Activated CD4-positive, alpha-beta T cell treated with anti-CD3 and anti-CD28 coated beads, Interleukin-2, amount 10 ng/mL, durations not matched to agents 24 days and 14 days (primary cell): ENCODE results near the gene CREB5. TPM values are rescaled to one million over a fixed set of nuclear protein-coding genes. Genes with fewer than 3 reads are reported as not detected.

Experiments used
- DNase-seq: peaks from one replicate; pipeline ENCODE4 v3.0.0; 2022
- H3K27ac Mint-ChIP-seq: one replicate; pipeline ENCODE4 v1.8.0; 2022; ENCODE audit warnings: mild to moderate bottlenecking, mixed read lengths
- H3K27me3 Mint-ChIP-seq: one replicate; pipeline ENCODE4 v1.8.0; 2022; ENCODE audit warnings: mixed read lengths
- H3K36me3 Mint-ChIP-seq: one replicate; pipeline ENCODE4 v1.8.0; 2022; ENCODE audit warnings: low read depth, mild to moderate bottlenecking, mixed read lengths
- H3K4me1 Mint-ChIP-seq: one replicate; pipeline ENCODE4 v1.8.0; 2021; ENCODE audit warnings: mixed read lengths
- H3K4me3 Mint-ChIP-seq: one replicate; pipeline ENCODE4 v1.8.0; 2022; ENCODE audit warnings: mild to moderate bottlenecking, moderate library complexity, mixed read lengths
- H3K9me3 Mint-ChIP-seq: one replicate; pipeline ENCODE4 v1.8.0; 2021; ENCODE audit warnings: mixed read lengths
- intact Hi-C: fragments of 100-400 bp; cut with micrococcal nuclease; formaldehyde crosslinking; loops from one replicate; pipeline ENCODE4 v1.15.1; 2023
- total RNA-seq: library from RNA; stranded (reverse); gene quantifications from 2 replicates; pipeline ENCODE4 v1.2.3, GENCODE V29; 2022

CREB5 gene
- total RNA-seq, 1 donor from 2014 or later = not detected

DNA sequence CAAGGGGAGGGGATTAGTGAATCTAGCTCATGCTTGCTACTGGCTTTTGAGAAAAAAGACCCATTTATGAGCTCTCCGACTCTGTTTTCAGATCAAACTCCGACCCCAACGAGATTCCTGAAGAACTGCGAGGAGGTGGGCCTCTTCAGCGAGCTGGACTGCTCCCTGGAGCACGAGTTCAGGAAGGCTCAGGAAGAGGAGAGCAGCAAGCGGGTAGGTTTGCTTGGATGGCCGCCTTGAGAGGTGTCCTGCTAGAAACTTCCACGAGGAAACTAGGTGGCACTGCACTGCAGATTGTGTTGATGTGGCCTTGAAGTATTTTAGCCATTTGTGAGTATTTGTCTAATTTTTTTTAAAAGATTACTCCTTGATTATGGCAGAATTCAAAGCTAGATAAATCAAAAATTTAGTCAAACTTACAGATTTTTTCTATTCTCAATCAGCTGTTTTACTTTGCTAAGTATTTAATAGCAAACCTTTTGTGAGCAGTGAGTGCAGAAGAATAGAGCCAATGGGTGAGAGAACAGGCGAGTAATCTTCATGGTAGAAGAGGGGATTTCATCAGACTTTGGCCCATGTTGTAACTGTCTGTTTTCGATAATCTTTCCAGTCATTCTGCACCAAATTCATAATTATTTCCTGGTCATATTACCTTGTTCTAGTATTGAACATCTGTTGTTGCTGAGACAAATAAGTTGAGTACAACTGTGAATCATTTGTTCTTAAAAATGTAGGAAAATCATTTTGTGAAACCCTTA, 95.4 kb downstream of the CREB5 start:
- Mint-ChIP-seq H3K9me3 (no peaks in the 10 kb centered on the region), H3K4me3 (no peak overlapping the region), H3K27ac (no peak overlapping the region), H3K4me1 (no peaks in the 10 kb centered on the region), H3K36me3 (no peaks in the 10 kb centered on the region), H3K27me3 (peaks cover 4% of the 10 kb centered on the region)
- intact Hi-C loops = no loop called here
- no peak for DNase-seq

DNA sequence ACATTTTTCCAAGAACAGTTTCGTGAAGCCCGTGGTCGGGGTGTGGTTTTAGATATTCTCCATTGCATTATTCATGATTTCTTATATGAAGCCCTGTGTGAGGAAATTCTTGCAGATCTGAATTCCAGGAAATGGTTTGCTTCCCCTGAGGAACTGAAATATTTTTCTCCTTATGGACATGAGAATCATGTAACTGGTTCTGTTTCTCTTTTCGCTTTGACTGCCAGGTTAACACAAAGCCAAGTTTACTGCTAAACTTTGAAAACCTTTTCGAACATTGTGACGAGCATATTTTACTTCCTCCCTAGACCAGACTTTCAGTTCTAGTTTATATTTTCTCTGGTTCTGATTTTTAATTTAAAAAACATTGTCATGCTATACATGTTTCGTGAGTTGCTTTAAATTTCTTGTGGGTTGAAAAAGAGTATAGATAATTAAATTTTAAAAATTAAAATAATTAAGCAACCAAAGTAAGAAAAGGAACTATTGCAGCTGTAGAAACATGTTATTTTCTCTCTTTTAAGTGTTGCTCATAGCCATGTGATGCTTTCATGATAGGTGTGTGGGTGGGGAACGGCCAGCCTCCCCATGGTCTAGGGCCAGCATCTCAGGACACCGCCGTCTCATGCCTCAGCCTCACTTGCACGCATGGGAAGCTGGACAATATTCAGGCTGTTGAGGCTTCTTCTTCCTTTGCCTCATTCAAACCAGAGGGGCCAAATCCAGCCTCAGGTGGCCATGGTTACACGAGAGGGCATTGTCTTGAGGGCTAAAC, 97.1 kb downstream of the CREB5 start:
- Mint-ChIP-seq H3K4me3 (no peak overlapping the region), H3K36me3 (no peaks in the 10 kb centered on the region), H3K4me1 (no peaks in the 10 kb centered on the region), H3K9me3 (no peaks in the 10 kb centered on the region), H3K27ac (no peak overlapping the region), H3K27me3 (peaks cover 3% of the 10 kb centered on the region)
- intact Hi-C loops = no loop called here
- DNase-seq = no peak

DNA sequence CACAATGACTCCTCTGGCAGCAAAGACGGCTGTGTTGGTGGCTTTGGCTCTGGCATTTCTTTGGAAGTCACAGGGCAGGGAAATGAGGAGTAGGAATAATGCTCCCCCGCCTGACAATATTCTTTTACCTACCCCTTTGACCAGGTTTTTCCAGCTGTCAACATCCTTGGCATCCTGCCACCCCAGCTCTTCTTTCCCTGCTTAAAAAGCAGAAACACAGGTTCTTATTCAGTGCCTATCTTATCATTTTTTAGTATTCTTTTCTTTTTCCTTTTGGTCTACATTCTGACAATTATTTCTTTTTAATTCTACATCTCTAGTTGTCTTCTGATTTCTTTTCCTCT, 97.7 kb downstream of the CREB5 start:
- Mint-ChIP-seq H3K4me3 (no peak overlapping the region), H3K27ac (no peak overlapping the region), H3K36me3 (no peaks in the 10 kb centered on the region), H3K9me3 (no peaks in the 10 kb centered on the region), H3K27me3 (peaks cover 3% of the 10 kb centered on the region), H3K4me1 (no peaks in the 10 kb centered on the region)
- intact Hi-C loops = no loop called here
- DNase-seq = no peak

DNA sequence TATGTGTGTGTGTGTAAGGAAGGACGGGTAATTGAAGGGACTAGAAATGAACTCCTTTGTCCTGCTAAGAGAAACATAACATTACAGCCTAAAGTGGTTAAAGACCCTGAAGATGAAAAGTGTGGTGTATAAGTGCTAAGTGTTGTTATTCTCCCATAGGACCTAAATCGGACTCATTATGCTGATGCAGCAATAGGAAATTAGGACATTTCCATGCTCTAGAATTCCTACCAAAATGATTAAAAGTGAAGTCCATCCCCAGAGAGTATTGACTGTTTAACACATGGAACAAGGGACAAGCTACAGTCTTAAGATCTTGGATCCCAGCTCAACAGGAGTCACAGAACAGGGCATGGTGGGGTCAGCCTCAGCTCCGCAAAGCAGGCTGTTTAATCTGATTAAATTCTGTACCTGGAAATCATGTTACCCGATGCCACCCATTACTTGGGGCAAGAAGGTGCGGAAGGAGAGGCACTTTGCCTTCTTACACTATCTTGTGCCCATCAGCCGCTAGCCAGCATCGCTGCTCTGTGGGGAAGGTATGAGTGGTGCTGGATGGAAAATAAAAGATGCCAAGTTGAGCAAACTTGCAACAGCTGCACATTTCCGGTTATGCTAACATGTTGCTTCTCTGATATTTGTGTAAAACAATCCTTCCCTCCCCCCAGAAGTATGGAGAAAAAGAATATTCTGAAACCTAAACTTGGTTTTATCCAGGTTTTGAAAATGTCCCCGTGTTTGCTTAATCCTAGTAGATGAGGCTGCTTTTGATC, 100.5 kb downstream of the CREB5 start:
- H3K9me3 Mint-ChIP-seq = no peaks in the 10 kb centered on the region
- H3K27ac Mint-ChIP-seq = no peak overlapping the region
- no peak overlapping the region for H3K4me3 Mint-ChIP-seq
- no peaks in the 10 kb centered on the region for H3K36me3 Mint-ChIP-seq
- DNase-seq = no peak
- intact Hi-C loops = no loop called here
- H3K4me1 Mint-ChIP-seq = no peaks in the 10 kb centered on the region
- H3K27me3 Mint-ChIP-seq = no peaks in the 10 kb centered on the region

DNA sequence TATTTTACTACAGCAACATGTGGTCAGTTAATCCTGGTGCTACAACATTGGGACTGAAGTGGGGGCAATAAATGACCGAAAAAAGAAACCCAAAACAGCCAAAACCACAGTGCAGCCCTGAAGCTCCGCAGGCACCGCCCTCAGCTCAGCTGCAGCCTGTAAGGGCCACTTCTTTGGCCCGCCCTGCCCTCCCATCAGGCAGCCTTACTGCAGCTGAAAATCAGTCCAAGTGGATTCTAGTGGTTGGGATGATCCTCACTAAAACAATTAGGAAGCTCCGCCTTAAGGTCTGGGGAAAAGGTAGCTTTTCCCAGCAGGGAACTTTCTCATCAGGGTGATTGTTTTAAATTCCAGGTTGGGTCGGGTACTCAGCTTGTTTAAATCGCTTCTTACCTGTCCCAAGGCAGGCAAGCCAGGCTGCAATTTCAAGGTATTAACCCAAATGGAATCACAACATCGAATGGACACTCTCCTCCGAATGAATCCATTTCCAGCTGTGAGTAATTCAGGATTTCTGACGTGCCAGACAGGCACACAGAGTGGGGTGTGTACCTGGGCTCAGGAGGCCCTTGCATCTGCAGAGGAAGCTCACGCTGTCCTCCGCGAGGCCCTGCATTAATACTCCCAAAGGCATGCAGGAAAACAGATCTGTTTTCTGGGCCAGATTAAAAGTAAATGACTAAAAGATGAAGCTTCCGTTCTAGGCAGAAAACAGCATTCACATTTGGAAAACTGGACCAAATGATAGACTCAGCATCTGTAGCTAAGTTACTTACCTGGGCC, 104.3 kb downstream of the CREB5 start:
- intact Hi-C loops = no loop called here
- Mint-ChIP-seq H3K4me1 (no peaks in the 10 kb centered on the region), H3K9me3 (no peaks in the 10 kb centered on the region), H3K36me3 (no peaks in the 10 kb centered on the region), H3K4me3 (no peak overlapping the region), H3K27me3 (no peaks in the 10 kb centered on the region), H3K27ac (no peak overlapping the region)
- no peak for DNase-seq

DNA sequence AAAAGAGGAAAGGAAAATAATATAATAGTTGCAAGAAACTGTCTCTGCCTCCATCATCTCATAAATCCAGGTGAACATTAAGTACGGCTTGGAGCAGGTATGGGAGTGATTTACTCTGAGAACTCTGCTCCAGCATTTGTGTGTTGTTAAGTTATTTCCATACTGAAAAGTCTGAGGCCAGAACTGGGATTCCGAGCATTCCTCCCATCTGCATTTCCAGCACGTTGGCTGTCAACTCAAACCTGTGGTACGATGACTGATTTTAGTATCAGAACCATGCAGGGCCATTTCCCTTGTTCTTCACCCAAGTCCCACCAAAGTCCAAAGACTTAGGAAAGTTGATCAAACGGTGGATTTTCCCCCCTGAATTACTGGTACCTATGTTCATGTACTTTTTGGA, 104.9 kb downstream of the CREB5 start:
- Mint-ChIP-seq H3K36me3 (no peaks in the 10 kb centered on the region), H3K4me3 (no peak overlapping the region), H3K9me3 (no peaks in the 10 kb centered on the region), H3K4me1 (no peaks in the 10 kb centered on the region), H3K27ac (no peak overlapping the region), H3K27me3 (no peaks in the 10 kb centered on the region)
- DNase-seq = no peak
- intact Hi-C loops = no loop called here

DNA sequence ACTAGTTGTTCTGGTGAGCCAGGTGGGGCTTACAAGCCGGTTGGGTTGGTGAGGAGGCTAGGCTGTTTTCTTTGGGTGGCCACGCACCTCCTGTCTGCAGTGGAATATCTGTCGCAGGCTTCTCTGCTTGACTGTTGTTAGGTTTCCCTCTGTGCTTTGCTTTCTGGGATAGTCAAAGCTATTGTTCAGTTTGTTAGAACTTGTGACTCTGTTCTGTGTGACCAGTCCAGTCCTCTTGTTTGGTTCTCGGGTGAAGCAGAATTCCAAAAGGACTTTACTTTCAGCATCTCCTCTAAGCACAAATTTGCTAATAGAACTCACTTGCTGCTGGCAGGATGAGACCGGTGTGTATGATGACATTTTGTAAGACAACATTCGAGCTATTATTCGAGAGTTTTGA, 105.3 kb downstream of the CREB5 start:
- no peak overlapping the region for H3K4me3 Mint-ChIP-seq
- H3K4me1 Mint-ChIP-seq = no peaks in the 10 kb centered on the region
- intact Hi-C loops = no loop called here
- DNase-seq = no peak
- H3K9me3 Mint-ChIP-seq = no peaks in the 10 kb centered on the region
- H3K27me3 Mint-ChIP-seq = no peaks in the 10 kb centered on the region
- H3K27ac Mint-ChIP-seq = no peak overlapping the region
- no peaks in the 10 kb centered on the region for H3K36me3 Mint-ChIP-seq

DNA sequence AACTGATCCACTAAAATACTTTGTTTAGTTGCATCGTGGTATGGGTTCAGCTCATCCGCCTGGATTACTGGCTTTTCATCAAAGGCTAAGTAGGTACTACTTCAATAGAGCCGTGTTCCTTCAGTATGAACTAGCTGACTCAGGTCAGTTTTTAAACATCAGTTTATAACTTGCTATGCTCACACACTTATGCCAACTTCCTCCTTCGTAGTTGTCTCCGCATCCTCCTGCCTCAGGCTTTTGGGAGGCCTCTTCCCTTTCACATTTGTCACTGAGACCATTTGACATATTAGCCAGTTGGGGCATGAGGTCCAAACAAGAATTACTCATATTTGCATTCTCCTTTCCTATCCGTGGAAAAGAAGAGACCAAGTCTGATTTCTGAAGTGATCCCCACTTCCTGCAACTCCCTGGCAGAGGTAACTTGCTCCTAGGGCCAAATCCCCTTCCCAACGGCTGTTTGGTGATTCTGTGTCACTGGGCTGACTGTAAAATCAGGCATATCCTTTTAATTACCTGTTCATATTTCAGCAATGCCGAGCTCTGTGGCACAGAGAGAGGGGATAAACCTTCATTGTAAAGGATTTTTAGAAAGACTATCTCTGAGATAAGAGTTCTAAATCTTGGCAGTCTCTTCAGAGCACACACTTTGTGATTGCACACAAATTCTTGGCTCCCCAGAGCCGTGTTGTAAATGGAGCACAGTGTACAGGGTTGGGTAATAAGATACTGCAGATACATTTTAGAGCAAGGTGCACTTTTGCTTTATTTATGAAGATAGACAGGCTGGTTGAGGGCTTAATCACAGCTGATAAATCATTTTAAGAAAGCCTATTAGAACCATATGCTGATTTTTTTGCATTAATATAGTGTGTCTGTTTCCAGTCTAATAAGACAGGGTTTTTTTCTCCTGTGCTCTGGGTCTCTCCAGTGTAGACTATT, 108.0 kb downstream of the CREB5 start:
- Mint-ChIP-seq H3K9me3 (no peaks in the 10 kb centered on the region), H3K27ac (no peak overlapping the region), H3K36me3 (no peaks in the 10 kb centered on the region), H3K4me3 (no peak overlapping the region), H3K27me3 (no peaks in the 10 kb centered on the region), H3K4me1 (no peaks in the 10 kb centered on the region)
- no peak for DNase-seq
- intact Hi-C loops = no loop called here

DNA sequence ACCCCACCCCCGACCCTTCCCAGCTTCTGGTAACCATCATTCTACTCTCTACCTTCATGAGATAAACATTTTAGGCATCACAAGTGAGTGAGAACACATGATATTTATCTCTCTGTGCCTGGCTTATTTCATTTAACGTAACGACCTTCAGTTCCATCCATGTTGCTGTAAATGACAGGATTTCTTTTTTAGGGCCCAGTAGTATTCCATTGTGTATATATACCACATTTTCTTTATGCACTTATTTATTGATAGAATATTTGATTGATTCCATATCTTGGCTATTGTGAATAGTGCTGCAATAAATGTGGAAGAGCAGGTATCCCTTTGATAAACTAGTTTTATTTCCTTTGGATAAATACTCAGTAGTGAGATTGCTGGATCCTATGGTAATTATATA, 112.7 kb downstream of the CREB5 start:
- H3K9me3 Mint-ChIP-seq = no peaks in the 10 kb centered on the region
- H3K27me3 Mint-ChIP-seq = no peaks in the 10 kb centered on the region
- intact Hi-C loops = no loop called here
- H3K27ac Mint-ChIP-seq = no peak overlapping the region
- DNase-seq = no peak
- no peaks in the 10 kb centered on the region for H3K4me1 Mint-ChIP-seq
- H3K36me3 Mint-ChIP-seq = no peaks in the 10 kb centered on the region
- no peak overlapping the region for H3K4me3 Mint-ChIP-seq

DNA sequence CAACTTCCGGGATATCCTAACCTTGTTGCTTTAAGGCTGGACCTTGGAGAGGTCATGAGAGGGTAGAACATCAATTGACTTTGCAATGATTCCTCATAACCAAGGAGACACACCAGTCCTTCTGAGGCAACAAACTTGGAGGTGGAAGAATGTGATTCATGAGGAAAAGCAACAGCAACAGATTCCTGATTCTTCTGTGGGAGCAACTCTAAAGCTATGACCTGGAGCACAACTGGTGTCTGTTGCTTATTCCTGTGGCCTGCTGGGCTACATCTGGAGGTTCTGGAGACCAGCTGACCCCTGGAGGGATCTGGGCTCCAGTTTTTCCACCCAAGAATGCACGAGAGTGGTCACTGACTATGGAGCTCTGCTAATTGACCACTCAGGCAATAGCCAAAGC, 116.6 kb downstream of the CREB5 start:
- Mint-ChIP-seq H3K4me3 (no peak overlapping the region), H3K36me3 (no peaks in the 10 kb centered on the region), H3K27me3 (no peaks in the 10 kb centered on the region), H3K27ac (no peak overlapping the region), H3K4me1 (no peaks in the 10 kb centered on the region), H3K9me3 (no peaks in the 10 kb centered on the region)
- DNase-seq = no peak
- intact Hi-C loops = no loop called here

DNA sequence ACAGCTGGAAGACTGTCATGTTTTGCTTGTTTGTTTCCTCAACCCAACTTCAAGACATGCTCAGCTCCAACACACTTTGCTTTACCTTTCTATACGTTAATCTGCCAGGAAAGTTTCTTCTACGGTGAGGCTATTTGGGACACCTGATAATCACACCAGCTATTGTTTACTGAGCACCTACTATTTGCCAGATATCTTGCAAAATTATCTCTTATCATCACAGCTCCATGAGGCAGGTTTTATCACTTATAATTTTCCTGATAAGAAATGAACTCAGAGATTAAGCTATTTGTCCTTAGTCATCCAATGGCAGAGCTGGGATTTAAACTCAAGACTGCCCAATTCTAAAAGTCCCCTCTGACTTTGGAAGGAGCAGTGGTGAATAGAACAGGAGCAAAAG, 117.4 kb downstream of the CREB5 start:
- H3K4me1 Mint-ChIP-seq = no peaks in the 10 kb centered on the region
- H3K9me3 Mint-ChIP-seq = no peaks in the 10 kb centered on the region
- H3K4me3 Mint-ChIP-seq = no peak overlapping the region
- no peaks in the 10 kb centered on the region for H3K36me3 Mint-ChIP-seq
- H3K27me3 Mint-ChIP-seq = no peaks in the 10 kb centered on the region
- no peak for DNase-seq
- no peak overlapping the region for H3K27ac Mint-ChIP-seq
- intact Hi-C loops = no loop called here

DNA sequence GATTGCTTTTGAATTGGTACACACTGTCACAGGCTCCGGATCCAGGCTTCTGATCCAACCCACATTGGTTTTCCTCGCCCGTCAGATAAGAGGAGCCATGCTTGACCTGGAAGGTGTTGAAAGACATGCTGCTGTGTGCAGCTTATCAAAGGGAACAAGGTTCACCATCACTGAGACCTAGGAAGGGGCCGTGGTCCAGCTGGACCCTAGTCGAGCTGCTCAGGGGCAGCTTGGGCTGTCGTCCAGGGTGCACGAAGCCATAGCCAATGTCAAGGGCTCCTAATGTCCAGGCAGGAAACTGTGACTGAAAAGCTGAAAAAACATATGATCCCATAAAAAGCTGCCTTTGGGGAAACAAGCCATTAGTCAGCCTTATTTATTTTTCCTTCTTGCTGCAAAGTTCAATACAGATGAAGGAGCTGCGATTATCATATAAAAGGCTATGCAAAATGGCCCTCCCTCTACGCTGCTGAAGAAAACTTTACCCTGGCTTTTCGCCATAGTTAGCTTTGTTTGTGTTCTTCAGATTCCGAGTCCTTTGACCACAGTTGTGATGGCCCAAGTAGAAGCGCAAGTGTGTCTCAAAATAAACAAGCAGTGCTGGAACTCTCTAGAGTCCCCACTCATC, 118.0 kb downstream of the CREB5 start:
- Mint-ChIP-seq H3K4me1 (no peaks in the 10 kb centered on the region), H3K27ac (no peak overlapping the region), H3K27me3 (no peaks in the 10 kb centered on the region), H3K4me3 (no peak overlapping the region), H3K36me3 (no peaks in the 10 kb centered on the region), H3K9me3 (no peaks in the 10 kb centered on the region)
- no peak for DNase-seq
- intact Hi-C loops = no loop called here

DNA sequence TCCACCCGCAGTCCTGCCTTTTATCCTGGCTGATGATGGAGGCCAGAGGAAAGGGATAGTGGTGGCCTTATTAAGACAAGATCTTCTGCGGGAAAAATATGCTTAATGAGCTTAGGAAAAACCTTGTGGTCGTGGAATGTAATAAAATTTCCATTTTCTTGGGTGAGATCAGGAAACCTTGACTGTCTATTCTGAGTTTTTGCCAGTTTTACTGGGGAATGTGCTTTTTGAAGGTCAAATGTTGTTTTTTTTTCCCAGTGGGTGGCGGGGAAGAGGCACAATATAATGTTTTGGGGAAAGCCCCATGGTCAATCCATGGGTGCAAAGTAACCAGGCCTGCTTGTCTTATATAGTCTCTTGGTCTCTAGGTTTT, 118.5 kb downstream of the CREB5 start:
- Mint-ChIP-seq H3K27ac (no peak overlapping the region), H3K9me3 (no peaks in the 10 kb centered on the region), H3K27me3 (no peaks in the 10 kb centered on the region), H3K4me1 (no peaks in the 10 kb centered on the region), H3K4me3 (no peak overlapping the region), H3K36me3 (no peaks in the 10 kb centered on the region)
- intact Hi-C loops = no loop called here
- DNase-seq = no peak
